Measurements from ENCODE around the gene SPAG16.

DNA sequence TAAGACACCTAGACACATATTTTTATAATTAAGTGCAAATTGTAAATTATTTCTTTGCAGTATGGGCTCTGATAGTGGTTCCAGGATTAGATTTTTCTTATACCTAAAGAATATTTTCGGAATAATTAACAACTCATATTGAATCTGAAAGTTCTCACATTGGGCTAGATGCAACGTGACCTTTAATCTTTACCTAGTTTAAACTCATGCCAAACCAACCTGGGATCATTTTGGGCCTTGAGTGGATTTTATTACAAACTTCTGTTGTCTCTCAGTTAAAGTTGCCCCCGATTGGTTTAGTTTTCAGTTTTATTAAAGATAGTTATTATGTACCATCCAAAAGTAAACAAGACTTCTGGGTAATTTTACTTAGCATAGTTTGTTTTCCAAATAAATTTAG is 896.4 kb downstream of the SPAG16 start:
- no peak for TF ChIP-seq GABPA (IDR thresholded peaks at IDR 0.05; ENCODE audit: low read depth)
- TF ChIP-seq, protein P1, sequence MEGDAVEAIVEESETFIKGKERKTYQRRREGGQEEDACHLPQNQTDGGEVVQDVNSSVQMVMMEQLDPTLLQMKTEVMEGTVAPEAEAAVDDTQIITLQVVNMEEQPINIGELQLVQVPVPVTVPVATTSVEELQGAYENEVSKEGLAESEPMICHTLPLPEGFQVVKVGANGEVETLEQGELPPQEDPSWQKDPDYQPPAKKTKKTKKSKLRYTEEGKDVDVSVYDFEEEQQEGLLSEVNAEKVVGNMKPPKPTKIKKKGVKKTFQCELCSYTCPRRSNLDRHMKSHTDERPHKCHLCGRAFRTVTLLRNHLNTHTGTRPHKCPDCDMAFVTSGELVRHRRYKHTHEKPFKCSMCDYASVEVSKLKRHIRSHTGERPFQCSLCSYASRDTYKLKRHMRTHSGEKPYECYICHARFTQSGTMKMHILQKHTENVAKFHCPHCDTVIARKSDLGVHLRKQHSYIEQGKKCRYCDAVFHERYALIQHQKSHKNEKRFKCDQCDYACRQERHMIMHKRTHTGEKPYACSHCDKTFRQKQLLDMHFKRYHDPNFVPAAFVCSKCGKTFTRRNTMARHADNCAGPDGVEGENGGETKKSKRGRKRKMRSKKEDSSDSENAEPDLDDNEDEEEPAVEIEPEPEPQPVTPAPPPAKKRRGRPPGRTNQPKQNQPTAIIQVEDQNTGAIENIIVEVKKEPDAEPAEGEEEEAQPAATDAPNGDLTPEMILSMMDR (IDR thresholded peaks at IDR 0.05; ENCODE audit: insufficient read depth, low read length): no peak

Data from HL-60 (cell line).